HG03354 (cell line): ENCODE measurements around the gene PRSS1.

ENCODE experiments used
- ATAC-seq: cut with Tn5 transposase; IDR thresholded peaks from one replicate; pipeline ENCODE4 v1.9.1; 2021; ENCODE audit warnings: mild to moderate bottlenecking; ENCODE audit not compliant: unreplicated experiment, poor library complexity, severe bottlenecking

Gene PRSS1

DNA sequence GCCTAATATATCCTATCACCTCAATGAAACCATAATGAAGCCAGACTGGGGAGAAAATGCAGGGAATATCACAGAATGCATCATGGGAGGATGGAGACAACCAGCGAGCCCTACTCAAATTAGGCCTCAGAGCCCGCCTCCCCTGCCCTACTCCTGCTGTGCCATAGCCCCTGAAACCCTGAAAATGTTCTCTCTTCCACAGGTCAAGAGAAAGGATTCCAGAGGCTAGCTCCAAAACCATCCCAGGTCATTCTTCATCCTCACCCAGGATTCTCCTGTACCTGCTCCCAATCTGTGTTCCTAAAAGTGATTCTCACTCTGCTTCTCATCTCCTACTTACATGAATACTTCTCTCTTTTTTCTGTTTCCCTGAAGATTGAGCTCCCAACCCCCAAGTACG lies 53.0 kb downstream of the PRSS1 start:
- ATAC-seq = no peak
